Large intestine (tissue), 3 donors: Measurements from ENCODE around the gene UQCRFS1. TPM values are rescaled to one million over a fixed set of nuclear protein-coding genes. Genes with fewer than 3 reads are reported as not detected.
"Not testable (repeated sequence)": the region's sequence is repeated elsewhere in the genome, so short reads cannot be mapped to it uniquely, and the experiment has no call there.

Experiments
- DNase-seq, 2 donors: peaks; one replicate each; pipeline versions ENCODE4 v3.0.0 to v3.0.0-alpha.2; 2013
- H3K27ac ChIP-seq: one replicate; pipeline ENCODE4 v1.5.1; 2013; ENCODE audit warnings: low read length
- H3K27me3 ChIP-seq: 2 replicates; pipeline ENCODE4 v1.6.1; 2013; ENCODE audit warnings: low read length; ENCODE audit not compliant: control insufficient read depth, insufficient read depth
- H3K36me3 ChIP-seq: 2 replicates; pipeline ENCODE4 v1.6.1; 2013; ENCODE audit warnings: low read length; ENCODE audit not compliant: control insufficient read depth, insufficient read depth
- H3K4me1 ChIP-seq: one replicate; pipeline ENCODE4 v1.6.1; 2013; ENCODE audit warnings: low read length; ENCODE audit not compliant: control insufficient read depth, insufficient read depth
- H3K4me3 ChIP-seq: one replicate; pipeline ENCODE4 v1.5.1; 2013; ENCODE audit warnings: low read length
- H3K9me3 ChIP-seq: one replicate; pipeline ENCODE4 v1.6.1; 2013; ENCODE audit warnings: mild to moderate bottlenecking, low read depth, low read length, moderate library complexity; ENCODE audit not compliant: control insufficient read depth
- WGBS: methylation state at CpG from one replicate; pipeline ENCODE4 v1.1.5; 2013; ENCODE audit warnings: low lambda C conversion rate; ENCODE audit not compliant: insufficient coverage; 5-methylcytosine and 5-hydroxymethylcytosine counted together
- polyA plus RNA-seq: library from polyadenylated mRNA; unstranded; fragments of 120-200 nt; gene quantifications from one replicate; pipeline ENCODE4 v1.2.1, GENCODE V29; 2013

UQCRFS1 gene
- polyA plus RNA-seq, 1 donor, result 38.2 TPM

DNA sequence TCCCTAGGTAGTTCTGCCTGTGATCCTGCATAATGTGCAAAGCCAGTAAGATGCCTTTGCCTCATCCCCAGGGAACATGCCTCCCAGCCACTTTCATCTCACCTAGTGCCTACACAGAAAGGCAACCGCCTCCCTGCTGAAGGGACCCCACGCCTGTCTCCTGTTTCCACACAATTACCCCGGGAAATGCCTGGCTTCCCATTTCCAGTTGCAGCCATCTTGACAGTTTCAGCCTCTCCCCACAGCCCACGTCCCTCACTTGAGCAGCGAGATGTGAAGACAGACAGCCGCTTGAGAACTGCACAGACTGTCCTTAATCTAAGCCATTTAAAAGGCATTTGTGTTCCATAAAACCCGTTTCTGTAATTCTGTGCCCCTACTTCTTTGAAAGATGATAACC, 4.7 kb upstream of the UQCRFS1 start:
- Histone ChIP-seq H3K4me1 (peaks cover 3% of the 10 kb centered on the region), H3K36me3 (no peaks in the 10 kb centered on the region), H3K27ac (no peak overlapping the region), H3K9me3 (no peaks in the 10 kb centered on the region), H3K4me3 (no peak overlapping the region), H3K27me3 (peaks cover 9% of the 10 kb centered on the region)
- DNase-seq, result no peak
- no CpG with 5 or more reads among the region's 7 CpGs for WGBS

DNA sequence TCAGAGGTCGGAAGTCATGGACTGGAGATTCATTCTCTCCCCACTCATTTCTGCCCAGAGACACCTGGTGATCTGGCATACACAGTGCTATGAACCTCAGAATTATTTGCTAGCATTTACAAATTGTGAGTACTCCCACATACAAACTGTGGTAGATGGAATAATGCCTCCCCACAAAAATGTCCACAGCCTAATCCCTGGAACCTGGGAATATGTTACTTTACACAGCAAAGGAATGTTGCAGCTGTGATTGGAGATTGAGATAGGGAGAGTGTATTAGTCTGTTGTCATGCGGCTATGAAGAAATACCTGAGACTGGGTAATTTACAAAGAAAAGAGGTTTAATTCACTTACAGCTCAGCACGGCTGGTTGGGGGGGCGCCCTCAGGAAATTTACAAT, 3.1 kb upstream of the UQCRFS1 start:
- peak in 1 of 2 donors; percentile 16 for DNase-seq
- no CpG with 5 or more reads among the region's 4 CpGs for WGBS

GRCh38 chr19:29215322-29215845, 2.4 kb upstream of the UQCRFS1 start:
- no CpG with 5 or more reads among the region's 7 CpGs for WGBS
- H3K27me3 ChIP-seq, result peaks cover 9% of the 10 kb centered on the region
- H3K9me3 ChIP-seq, result no peaks in the 10 kb centered on the region
- no peak for DNase-seq
- no peak overlapping the region for H3K4me3 ChIP-seq
- H3K27ac ChIP-seq, result no peak overlapping the region
- peaks cover 2% of the 10 kb centered on the region for H3K36me3 ChIP-seq
- H3K4me1 ChIP-seq, result peaks cover 3% of the 10 kb centered on the region

More for the DNA sequence above, 3.1 kb upstream of the UQCRFS1 start:
- H3K36me3 ChIP-seq, result peaks cover 2% of the 10 kb centered on the region
- no peak overlapping the region for H3K27ac ChIP-seq
- H3K4me1 ChIP-seq, result peaks cover 3% of the 10 kb centered on the region
- no peak overlapping the region for H3K4me3 ChIP-seq
- peaks cover 9% of the 10 kb centered on the region for H3K27me3 ChIP-seq
- no peaks in the 10 kb centered on the region for H3K9me3 ChIP-seq

DNA sequence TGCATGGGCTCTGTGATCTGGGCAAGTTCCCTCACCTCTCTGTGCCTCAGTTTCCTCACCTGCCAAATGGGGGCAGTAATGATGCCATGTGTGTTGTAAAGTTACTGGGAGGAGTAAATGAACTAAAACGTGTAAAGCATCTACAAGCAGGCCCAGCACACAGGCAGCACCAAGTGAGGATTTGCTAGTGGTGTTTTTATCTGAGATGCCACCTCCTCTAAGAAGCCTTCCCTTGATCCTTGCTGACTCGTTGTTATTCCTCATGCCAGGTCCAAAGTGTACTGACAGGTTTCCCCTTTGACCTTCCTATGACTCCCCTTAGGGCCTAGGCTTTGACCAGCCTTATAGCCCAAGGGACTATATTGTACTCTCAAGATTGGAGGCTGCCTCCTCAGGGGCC, 1.5 kb upstream of the UQCRFS1 start:
- no peak overlapping the region for H3K4me3 ChIP-seq
- WGBS, result no CpG with 5 or more reads among the region's 2 CpGs
- DNase-seq, result no peak
- H3K27ac ChIP-seq, result no peak overlapping the region
- H3K9me3 ChIP-seq, result no peaks in the 10 kb centered on the region
- H3K4me1 ChIP-seq, result peaks cover 3% of the 10 kb centered on the region
- peaks cover 9% of the 10 kb centered on the region for H3K27me3 ChIP-seq
- peaks cover 2% of the 10 kb centered on the region for H3K36me3 ChIP-seq

DNA sequence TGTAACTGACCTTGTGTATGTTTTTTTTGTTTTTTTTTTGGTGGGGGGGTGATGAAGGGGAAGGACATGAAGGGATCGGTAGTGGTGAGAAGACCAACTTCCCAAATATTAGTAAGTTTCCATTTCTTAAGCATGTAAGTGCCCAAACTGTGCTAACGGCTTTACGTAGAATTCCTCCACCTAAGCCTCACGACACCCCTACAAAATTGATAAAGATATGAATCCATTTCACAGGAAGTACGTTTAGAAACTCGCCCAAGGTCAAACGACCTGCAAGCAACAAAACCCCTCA, 649 bp downstream of the UQCRFS1 start:
- H3K9me3 ChIP-seq, result no peaks in the 10 kb centered on the region
- H3K4me1 ChIP-seq, result peaks cover 3% of the 10 kb centered on the region
- WGBS, result no CpG with 5 or more reads among the region's 7 CpGs
- no peaks in the 10 kb centered on the region for H3K27me3 ChIP-seq
- peak overlapping the region; percentile 62 for H3K27ac ChIP-seq
- peaks cover 6% of the 10 kb centered on the region for H3K36me3 ChIP-seq
- H3K4me3 ChIP-seq, result peak overlapping the region; percentile 78
- DNase-seq, result no peak

GRCh38 chr19:29211562-29212355, 1.2 kb downstream of the UQCRFS1 start:
- WGBS, result 100% methylated on average over 1 of the region's 18 CpGs

DNA sequence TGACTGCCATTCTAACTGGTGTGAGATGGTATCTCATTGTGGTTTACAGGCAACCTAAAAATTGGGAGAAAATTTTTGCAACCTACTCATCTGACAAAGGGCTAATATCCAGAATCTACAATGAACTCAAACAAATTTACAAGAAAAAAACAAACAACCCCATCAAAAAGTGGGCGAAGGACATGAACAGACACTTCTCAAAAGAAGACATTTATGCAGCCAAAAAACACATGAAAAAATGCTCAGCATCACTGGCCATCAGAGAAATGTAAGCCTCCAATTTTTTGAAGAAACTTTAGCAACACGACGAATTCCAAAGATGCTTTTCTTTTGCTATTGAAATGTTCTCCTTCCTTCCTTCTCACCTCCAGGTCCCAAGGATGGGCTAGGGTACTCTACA, 1.9 kb downstream of the UQCRFS1 start:
- DNase-seq, H3K27ac ChIP-seq: not testable (repeated sequence)
- WGBS, result 80% methylated on average over 1 of the region's 3 CpGs

More at GRCh38 chr19:29211562-29212355, 1.2 kb downstream of the UQCRFS1 start:
- DNase-seq, result peak in 1 of 2 donors; percentile 55
- H3K4me3 ChIP-seq, result peak overlapping the region; percentile 78
- peak overlapping the region; percentile 62 for H3K27ac ChIP-seq
- peaks cover 3% of the 10 kb centered on the region for H3K4me1 ChIP-seq
- H3K27me3 ChIP-seq, result no peaks in the 10 kb centered on the region
- H3K9me3 ChIP-seq, result no peaks in the 10 kb centered on the region
- H3K36me3 ChIP-seq, result peaks cover 8% of the 10 kb centered on the region

GRCh38 chr19:29210502-29210901, 2.4 kb downstream of the UQCRFS1 start:
- DNase-seq, H3K27me3 ChIP-seq, H3K4me3 ChIP-seq, H3K4me1 ChIP-seq, H3K9me3 ChIP-seq, H3K27ac ChIP-seq: not testable (repeated sequence)
- peaks cover 20% of the 10 kb centered on the region for H3K36me3 ChIP-seq
- WGBS, result no CpG with 5 or more reads among the region's 3 CpGs

More for the DNA sequence above, 1.9 kb downstream of the UQCRFS1 start:
- not testable (repeated sequence) for H3K4me3 ChIP-seq, H3K4me1 ChIP-seq, H3K9me3 ChIP-seq, H3K27me3 ChIP-seq
- H3K36me3 ChIP-seq, result peaks cover 15% of the 10 kb centered on the region

DNA sequence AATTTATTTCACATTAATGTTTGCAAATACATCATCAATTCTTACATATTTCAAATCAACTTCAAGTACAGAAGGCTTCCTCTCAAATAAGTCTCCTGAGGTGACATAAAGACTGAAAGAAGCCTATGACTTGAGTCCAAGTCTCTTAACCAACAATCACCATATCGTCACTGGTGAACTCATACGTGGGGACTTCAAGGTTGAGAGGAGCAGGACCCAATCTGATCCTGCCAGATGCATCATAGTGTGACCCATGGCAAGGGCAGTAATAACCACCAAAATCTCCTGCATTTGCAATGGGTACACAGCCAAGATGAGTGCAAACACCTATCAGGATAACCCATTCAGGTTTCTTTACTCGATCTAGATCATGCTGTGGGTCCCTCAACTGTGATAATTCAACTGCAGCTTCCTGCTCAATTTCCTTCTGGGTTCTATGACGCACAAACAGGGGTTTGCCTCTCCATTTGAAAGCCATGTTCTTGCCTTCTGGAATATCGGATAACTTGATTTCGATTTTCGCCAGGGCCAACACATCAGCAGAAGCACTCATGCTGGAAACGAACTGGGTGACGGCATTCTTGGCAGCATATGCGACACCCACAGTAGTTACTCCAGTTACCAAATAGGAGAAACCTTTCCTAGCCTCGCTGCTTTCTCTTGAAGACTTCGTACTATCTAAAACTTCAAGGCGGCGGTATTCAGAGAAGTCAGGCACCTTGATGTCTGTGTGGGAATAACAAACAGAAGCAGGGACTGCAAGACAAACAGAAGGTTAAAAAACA, 5.4 kb downstream of the UQCRFS1 start:
- WGBS, result no CpG with 5 or more reads among the region's 14 CpGs
- DNase-seq, H3K4me3 ChIP-seq, H3K4me1 ChIP-seq, H3K27ac ChIP-seq, H3K27me3 ChIP-seq, H3K9me3 ChIP-seq: not testable (repeated sequence)
- peaks cover 24% of the 10 kb centered on the region for H3K36me3 ChIP-seq

DNA sequence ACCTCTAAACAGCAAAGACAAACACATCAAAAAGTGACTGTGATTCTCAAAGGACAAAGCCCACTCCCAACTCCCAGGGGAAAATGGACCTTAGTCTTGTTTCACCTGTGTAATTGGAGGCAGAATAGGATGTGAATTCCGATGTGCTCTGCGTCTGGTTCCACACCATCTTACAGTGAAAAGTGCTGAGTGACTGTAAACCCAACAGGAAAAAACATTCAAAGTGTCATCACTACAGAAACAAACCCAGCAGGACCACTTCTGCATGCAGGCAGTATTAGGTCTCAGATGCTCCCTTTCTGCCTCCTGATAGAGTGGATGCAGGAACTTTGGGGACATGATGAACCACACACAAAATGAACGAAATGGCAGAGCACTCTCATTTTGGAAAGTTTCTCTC, 6.5 kb downstream of the UQCRFS1 start:
- no CpG with 5 or more reads among the region's 3 CpGs for WGBS
- Histone ChIP-seq H3K4me1 (no peaks in the 10 kb centered on the region), H3K4me3 (no peak overlapping the region), H3K27ac (no peak overlapping the region), H3K9me3 (no peaks in the 10 kb centered on the region), H3K36me3 (peaks cover 21% of the 10 kb centered on the region), H3K27me3 (no peaks in the 10 kb centered on the region)
- DNase-seq, result no peak
